AG04450 (cell line): ENCODE measurements around the gene MAD1L1. TPM values are rescaled to one million over a fixed set of nuclear protein-coding genes. Genes with fewer than 3 reads are reported as not detected.

Experiments used
- CTCF ChIA-PET: fragments of 300-600, 350-600 bp; formaldehyde crosslinking; extraction: SDS; loops from one replicate; lab custom pipeline; 2022; ENCODE audit warnings: antibody characterized with exemption, inconsistent platforms; lab: Charles Lee
- POLR2A ChIA-PET: fragments of 350-600 bp; formaldehyde crosslinking; extraction: SDS; loops from one replicate; lab custom pipeline; 2021; ENCODE audit warnings: antibody characterized with exemption, inconsistent platforms; lab: Yijun Ruan, JAX
- DNase-seq: peaks from one replicate; pipeline ENCODE4 v3.0.0-alpha.2; 2011; ENCODE audit warnings: low read depth, low spot score
- H3K27ac ChIP-seq: one replicate; pipeline ENCODE4 v1.5.1; 2012; ENCODE audit warnings: low read depth, low read length, control low read depth
- H3K27me3 ChIP-seq: one replicate; pipeline ENCODE4 v1.6.0; 2012; ENCODE audit warnings: low read length; ENCODE audit not compliant: control insufficient read depth, insufficient read depth
- H3K4me3 ChIP-seq: 2 replicates; pipeline ENCODE4 v1.5.1; 2011; ENCODE audit warnings: mild to moderate bottlenecking, low read depth, low read length, control low read depth
- H3K9me3 ChIP-seq: 2 replicates; pipeline ENCODE4 v1.5.1; 2012; ENCODE audit warnings: low read length; ENCODE audit not compliant: control insufficient read depth, insufficient read depth
- CTCF ChIP-seq: IDR thresholded peaks from 2 replicates; pipeline ENCODE4 v1.5.1; 2011; ENCODE audit warnings: low read depth, low read length, control low read depth, inconsistent platforms
- polyA plus RNA-seq: library from polyadenylated mRNA; depleted of rRNA; stranded (reverse); fragments of >200 nt; gene quantifications from 2 replicates; pipeline ENCODE4 v1.2.3, GENCODE V29; 2011

Gene MAD1L1
- polyA plus RNA-seq, 1 experiment, result 11.9 TPM

- DNase-seq, result no peak
- Histone ChIP-seq H3K9me3 (peaks cover 3% of the 10 kb centered on the region; the same call in 1 of the 2 replicates), H3K27ac (no peak overlapping the region), H3K27me3 (no peaks in the 10 kb centered on the region), H3K4me3 (no peak overlapping the region)
- no peak for TF ChIP-seq CTCF
- ChIA-PET POLR2A (no interaction called here), CTCF (no interaction called here)
These were observed 223.7 kb downstream of the MAD1L1 start for GRCh38 chr7:2008936-2009540.

DNA sequence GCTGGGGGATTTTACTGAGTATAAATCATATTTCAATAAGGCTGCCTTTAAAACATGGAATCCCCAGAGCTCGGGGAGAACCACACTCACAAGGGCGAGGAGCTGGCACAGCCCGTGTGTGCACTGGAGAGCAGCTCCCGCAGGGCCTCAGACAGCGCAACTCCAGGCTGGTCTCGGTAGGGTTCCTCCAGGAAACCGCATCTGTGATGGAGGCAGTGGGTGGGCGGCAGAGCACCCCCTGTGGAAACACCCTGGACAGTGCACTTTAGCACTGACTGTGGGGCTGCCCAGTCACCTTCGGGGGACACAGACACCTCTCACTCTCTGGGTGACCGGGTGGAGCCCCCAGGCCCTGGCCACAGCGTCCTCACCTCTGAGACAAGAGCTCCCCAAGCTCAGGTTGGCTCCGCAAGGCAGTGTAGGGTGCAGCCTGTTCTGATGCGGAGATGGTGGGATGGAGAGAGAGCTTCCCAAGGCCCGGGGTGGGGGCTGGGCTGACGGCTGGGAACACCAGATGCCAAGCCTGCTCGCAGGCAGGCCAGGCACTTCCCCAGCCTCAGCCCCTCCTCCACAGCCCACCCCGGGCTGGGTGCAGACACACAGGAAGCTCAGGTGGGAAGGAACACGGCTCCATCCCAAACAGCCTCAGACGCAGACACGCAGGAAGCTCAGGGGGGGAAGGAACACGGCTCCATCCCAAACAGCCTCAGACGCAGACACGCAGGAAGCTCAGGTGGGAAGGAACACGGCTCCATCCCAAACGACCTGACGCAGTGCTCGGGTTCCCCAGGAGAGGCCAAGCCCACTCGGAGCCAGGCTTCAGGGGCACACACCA is 224.4 kb downstream of the MAD1L1 start:
- Histone ChIP-seq H3K27ac (no peak overlapping the region), H3K4me3 (no peak overlapping the region), H3K27me3 (no peaks in the 10 kb centered on the region), H3K9me3 (peaks cover 3% of the 10 kb centered on the region; the same call in 1 of the 2 replicates)
- ChIA-PET CTCF (no interaction called here), POLR2A (no interaction called here)
- DNase-seq, result no peak
- TF ChIP-seq CTCF, result no peak

DNA sequence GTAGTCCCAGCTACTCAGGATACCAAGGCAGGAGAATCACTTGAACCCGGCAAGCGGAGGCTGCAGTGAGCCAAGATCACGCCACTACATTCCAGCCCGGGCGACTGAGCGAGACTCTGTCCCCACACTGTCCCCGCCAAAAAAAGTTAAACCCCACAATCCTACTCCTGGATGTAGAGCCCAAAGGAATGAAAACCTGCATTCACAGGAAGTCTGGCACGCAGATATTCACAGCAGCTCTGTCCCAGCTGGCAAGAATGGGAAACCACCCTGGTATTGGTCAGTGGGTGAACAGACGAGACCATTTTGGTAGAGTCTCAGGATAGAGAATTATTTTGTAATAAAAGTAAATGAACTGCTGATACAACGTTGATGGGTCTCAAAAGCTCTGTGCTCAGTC is 225.2 kb downstream of the MAD1L1 start:
- H3K27me3 ChIP-seq, result no peaks in the 10 kb centered on the region

DNA sequence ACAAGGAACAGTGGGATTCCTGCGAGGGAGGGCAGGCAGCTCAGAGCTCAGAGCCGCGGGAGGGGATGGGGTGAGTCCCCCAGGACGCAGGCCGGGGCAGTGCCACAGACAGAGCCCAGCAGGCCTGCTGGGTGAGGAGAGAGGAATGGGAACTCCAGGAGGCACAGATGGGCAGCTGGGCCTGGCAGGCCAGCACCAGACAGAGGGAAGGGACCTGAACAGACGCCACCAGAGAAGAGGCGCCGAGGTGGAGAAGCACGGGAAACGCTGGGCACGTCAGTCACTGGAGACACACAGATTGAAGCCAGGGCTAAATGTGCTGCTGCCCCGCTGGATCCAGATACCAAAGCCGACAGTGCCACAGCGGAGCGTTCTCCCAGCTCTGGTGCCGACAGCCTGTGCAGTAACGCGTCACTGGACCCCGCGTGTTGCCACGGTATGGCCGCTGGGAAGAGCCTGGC is 225.8 kb downstream of the MAD1L1 start:
- Histone ChIP-seq H3K9me3 (peaks cover 3% of the 10 kb centered on the region; the same call in 1 of the 2 replicates), H3K27me3 (no peaks in the 10 kb centered on the region), H3K27ac (no peak overlapping the region), H3K4me3 (no peak overlapping the region)
- POLR2A ChIA-PET, result no interaction called here
- no peak for DNase-seq
- TF ChIP-seq CTCF, result no peak
- CTCF ChIA-PET, result no interaction called here

More for the DNA sequence above, 225.2 kb downstream of the MAD1L1 start:
- Histone ChIP-seq H3K9me3 (peaks cover 3% of the 10 kb centered on the region; the same call in 1 of the 2 replicates), H3K4me3 (no peak overlapping the region), H3K27ac (no peak overlapping the region)
- no peak for DNase-seq
- ChIA-PET CTCF (no interaction called here), POLR2A (no interaction called here)
- TF ChIP-seq CTCF, result no peak

DNA sequence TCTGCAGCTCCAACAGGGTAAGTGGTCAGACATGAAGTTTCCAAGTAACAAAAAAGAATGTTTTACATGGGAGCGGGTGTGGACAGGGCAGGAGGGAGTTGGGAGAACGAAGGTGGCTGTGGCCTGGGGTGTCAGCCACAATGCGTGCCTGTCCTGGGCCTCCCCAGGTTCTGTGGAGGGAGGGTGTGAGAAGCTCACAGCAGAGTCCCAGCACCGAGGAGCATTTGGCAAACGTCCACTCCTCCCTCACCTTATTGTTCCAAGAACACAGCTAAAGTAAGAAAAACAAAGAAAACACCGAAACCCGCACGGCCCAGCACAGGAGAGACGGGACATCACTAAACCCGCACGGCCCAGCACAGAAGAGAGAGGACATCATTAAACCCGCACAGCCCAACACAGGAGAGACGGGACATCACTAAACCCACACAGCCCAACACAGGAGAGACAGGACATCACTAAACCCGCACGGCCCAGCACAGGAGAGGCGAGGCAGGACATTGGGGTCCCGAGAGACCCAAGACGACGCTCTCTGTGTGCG is 226.4 kb downstream of the MAD1L1 start:
- Histone ChIP-seq H3K4me3 (no peak overlapping the region), H3K9me3 (no peaks in the 10 kb centered on the region; the same call in 1 of the 2 replicates), H3K27ac (no peak overlapping the region), H3K27me3 (no peaks in the 10 kb centered on the region)
- POLR2A ChIA-PET, result no interaction called here
- no peak for DNase-seq
- CTCF ChIA-PET, result no interaction called here
- TF ChIP-seq CTCF, result no peak
